GM12892 (cell line): ENCODE results near the gene RELN.

Experiments
- POLR2A ChIP-seq: IDR thresholded peaks from 2 replicates; pipeline ENCODE4 v1.6.1; 2011; ENCODE audit warnings: low read depth, low read length, control low read depth
- POLR2AphosphoS5 ChIP-seq: IDR thresholded peaks from 2 replicates; pipeline ENCODE4 v1.6.1; 2011; ENCODE audit warnings: low read depth, low read length, control low read depth
- TAF1 ChIP-seq: IDR thresholded peaks from 2 replicates; pipeline ENCODE4 v1.6.1; 2011; ENCODE audit warnings: low read depth, mild to moderate bottlenecking, control low read depth, low read length, borderline replicate concordance

DNA sequence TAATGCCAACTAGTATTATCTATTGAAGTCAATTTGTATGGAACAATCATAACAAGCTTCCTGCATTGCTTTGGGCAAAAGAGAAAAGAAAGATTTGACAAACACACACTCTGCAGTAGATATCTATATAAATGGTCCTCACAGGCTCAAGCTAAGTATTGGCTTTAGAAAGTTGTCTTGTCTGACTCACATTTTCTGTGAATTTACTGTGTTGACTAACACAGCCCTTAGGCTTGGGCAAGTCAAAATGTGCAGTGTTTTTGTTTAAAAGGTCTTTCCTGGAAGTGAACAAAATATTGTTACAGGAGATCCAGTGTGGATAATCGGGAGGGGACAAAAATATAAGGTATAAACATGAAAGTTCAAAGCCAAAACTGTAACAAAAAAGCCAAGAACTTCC, 194.4 kb downstream of the RELN start:
- no peak for TF ChIP-seq POLR2A
- no peak for TF ChIP-seq POLR2AphosphoS5
- no peak for TF ChIP-seq TAF1
